ENCODE results near the gene SERINC3. TPM values are rescaled to one million over a fixed set of nuclear protein-coding genes. Genes with fewer than 3 reads are reported as not detected.

Gene SERINC3
- total and polyA plus RNA-seq, 10 of the 15 experiments (the other 5 are each of a cell fraction or from before 2014, with no cell fraction given) = 24.5 to 96.8 (median 38.8) TPM

DNA sequence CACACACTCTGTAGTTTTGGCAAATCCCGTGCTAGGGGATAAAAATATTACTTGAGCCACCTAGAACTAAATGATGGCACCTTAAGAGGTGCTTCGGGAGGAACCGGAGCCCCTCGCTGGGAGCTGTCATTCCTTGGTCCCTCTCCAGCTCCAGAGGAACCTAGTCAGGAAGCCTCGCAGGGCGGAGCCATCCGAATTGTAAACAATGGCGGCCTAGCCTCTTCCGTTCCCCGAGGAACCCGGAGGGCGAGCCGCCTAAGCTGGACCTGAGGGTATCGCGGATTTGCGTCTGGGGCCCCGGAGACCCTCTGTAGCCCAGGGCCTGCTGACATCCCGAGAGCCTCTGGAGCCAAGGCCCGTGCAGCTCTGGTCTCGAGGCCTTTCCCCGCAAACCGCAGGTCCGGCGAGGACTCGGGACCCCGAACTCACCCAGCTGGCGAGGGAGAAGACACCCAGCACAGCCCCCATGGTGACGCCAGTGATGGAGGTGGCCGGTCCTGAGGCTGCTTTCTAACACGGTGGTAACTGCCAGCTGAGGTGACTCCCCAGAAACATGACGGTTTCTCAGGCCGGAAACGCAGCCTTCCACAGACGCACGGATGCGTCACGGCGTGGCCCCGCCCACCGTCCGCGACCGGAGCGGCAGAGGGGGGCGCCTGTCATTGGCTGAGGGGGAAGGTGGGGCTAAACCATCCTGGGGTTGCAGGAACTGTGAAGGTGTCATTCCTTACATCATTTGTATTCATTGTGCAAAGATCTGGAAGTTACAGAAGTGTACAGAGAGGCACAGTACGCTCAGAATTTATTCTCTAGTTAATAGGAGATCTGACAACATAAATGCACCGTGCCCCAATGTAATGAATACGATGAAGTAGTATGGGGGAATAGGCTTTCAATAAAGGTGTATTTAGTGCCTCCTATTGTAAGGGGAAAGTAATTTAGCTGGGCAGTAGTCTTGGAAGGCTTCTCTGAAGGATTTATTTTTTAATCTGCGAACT is at the start of gene SERINC3 (continued):
- TF ChIP-seq, protein P1, sequence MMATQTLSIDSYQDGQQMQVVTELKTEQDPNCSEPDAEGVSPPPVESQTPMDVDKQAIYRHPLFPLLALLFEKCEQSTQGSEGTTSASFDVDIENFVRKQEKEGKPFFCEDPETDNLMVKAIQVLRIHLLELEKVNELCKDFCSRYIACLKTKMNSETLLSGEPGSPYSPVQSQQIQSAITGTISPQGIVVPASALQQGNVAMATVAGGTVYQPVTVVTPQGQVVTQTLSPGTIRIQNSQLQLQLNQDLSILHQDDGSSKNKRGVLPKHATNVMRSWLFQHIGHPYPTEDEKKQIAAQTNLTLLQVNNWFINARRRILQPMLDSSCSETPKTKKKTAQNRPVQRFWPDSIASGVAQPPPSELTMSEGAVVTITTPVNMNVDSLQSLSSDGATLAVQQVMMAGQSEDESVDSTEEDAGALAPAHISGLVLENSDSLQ (IDR thresholded peaks at IDR 0.05) = peak; percentile 82
- TF ChIP-seq MYB (IDR thresholded peaks at IDR 0.05; ENCODE audit: borderline replicate concordance, low read depth, low read length) (peak; percentile 77; the same call in 1 of the 2 replicates), NR2F1 (conservative IDR thresholded peaks at IDR 0.05) (no peak), EGR1 (IDR thresholded peaks at IDR 0.05; ENCODE audit: borderline replicate concordance in 1 of 2, low read depth in 2 of 2, low read length in 2 of 2) (peak in 1 of 2 experiments; percentile 51; a peak in 1 of 3 replicates), JUND (IDR thresholded peaks at IDR 0.05; ENCODE audit: low read depth, low read length) (0 out of 2 replicates have a peak, but pooled peaks have one; percentile 35), BHLHE40 (IDR thresholded peaks at IDR 0.05; ENCODE audit: borderline replicate concordance in 1 of 2, low read depth in 2 of 2, low read length in 1 of 2) (peak in 1 of 2 experiments; percentile 55; a peak in 2 of 4 replicates), BACH1 (IDR thresholded peaks at IDR 0.05; ENCODE audit: borderline replicate concordance) (no peak), TAF1 (IDR thresholded peaks at IDR 0.05; ENCODE audit: borderline replicate concordance, low read depth, low read length) (peak; percentile 63; the same call in 1 of the 2 replicates), TBL1XR1 (IDR thresholded peaks at IDR 0.05; ENCODE audit: low read depth, low read length) (no peak), POLR2A (IDR thresholded peaks at IDR 0.05; ENCODE audit: low read depth, low read length) (peak; percentile 95), PML (IDR thresholded peaks at IDR 0.05; ENCODE audit: low read length) (peak; percentile 49), RELA (IDR thresholded peaks at IDR 0.05; ENCODE audit: borderline replicate concordance, partially characterized antibody) (peak; percentile 16), SMARCA5 (IDR thresholded peaks at IDR 0.05) (peak; percentile 17; the same call in 1 of the 2 replicates), SMAD1 (IDR thresholded peaks at IDR 0.05; ENCODE audit: low read depth, partially characterized antibody) (no peak), TCF12 (IDR thresholded peaks at IDR 0.05; ENCODE audit: low read depth, low read length) (peak; percentile 43; the same call in 1 of the 2 replicates), PAX5 (IDR thresholded peaks at IDR 0.05; ENCODE audit: borderline replicate concordance, low read depth, low read length) (peak; percentile 69)
- TF ChIP-seq, protein P2, sequence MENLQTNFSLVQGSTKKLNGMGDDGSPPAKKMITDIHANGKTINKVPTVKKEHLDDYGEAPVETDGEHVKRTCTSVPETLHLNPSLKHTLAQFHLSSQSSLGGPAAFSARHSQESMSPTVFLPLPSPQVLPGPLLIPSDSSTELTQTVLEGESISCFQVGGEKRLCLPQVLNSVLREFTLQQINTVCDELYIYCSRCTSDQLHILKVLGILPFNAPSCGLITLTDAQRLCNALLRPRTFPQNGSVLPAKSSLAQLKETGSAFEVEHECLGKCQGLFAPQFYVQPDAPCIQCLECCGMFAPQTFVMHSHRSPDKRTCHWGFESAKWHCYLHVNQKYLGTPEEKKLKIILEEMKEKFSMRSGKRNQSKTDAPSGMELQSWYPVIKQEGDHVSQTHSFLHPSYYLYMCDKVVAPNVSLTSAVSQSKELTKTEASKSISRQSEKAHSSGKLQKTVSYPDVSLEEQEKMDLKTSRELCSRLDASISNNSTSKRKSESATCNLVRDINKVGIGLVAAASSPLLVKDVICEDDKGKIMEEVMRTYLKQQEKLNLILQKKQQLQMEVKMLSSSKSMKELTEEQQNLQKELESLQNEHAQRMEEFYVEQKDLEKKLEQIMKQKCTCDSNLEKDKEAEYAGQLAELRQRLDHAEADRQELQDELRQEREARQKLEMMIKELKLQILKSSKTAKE (IDR thresholded peaks at IDR 0.05; ENCODE audit: low read depth, poor library complexity, severe bottlenecking) = no peak
- TF ChIP-seq, protein P3, sequence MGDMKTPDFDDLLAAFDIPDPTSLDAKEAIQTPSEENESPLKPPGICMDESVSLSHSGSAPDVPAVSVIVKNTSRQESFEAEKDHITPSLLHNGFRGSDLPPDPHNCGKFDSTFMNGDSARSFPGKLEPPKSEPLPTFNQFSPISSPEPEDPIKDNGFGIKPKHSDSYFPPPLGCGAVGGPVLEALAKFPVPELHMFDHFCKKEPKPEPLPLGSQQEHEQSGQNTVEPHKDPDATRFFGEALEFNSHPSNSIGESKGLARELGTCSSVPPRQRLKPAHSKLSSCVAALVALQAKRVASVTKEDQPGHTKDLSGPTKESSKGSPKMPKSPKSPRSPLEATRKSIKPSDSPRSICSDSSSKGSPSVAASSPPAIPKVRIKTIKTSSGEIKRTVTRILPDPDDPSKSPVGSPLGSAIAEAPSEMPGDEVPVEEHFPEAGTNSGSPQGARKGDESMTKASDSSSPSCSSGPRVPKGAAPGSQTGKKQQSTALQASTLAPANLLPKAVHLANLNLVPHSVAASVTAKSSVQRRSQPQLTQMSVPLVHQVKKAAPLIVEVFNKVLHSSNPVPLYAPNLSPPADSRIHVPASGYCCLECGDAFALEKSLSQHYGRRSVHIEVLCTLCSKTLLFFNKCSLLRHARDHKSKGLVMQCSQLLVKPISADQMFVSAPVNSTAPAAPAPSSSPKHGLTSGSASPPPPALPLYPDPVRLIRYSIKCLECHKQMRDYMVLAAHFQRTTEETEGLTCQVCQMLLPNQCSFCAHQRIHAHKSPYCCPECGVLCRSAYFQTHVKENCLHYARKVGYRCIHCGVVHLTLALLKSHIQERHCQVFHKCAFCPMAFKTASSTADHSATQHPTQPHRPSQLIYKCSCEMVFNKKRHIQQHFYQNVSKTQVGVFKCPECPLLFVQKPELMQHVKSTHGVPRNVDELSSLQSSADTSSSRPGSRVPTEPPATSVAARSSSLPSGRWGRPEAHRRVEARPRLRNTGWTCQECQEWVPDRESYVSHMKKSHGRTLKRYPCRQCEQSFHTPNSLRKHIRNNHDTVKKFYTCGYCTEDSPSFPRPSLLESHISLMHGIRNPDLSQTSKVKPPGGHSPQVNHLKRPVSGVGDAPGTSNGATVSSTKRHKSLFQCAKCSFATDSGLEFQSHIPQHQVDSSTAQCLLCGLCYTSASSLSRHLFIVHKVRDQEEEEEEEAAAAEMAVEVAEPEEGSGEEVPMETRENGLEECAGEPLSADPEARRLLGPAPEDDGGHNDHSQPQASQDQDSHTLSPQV (IDR thresholded peaks at IDR 0.05) = no peak
- TF ChIP-seq, protein P4, sequence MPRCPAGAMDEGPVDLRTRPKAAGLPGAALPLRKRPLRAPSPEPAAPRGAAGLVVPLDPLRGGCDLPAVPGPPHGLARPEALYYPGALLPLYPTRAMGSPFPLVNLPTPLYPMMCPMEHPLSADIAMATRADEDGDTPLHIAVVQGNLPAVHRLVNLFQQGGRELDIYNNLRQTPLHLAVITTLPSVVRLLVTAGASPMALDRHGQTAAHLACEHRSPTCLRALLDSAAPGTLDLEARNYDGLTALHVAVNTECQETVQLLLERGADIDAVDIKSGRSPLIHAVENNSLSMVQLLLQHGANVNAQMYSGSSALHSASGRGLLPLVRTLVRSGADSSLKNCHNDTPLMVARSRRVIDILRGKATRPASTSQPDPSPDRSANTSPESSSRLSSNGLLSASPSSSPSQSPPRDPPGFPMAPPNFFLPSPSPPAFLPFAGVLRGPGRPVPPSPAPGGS (IDR thresholded peaks at IDR 0.05; ENCODE audit: borderline replicate concordance, insufficient read depth, low read depth, low read length, poor library complexity, severe bottlenecking) = no peak
